SKM-1 treated with dmso at 0.1 percent for 144 hours (cell line): ENCODE measurements around the gene MYADM.

Experiments used
- DNase-seq: peaks from one replicate; lab custom pipeline; 2025; ENCODE audit not compliant: unreplicated experiment; lab: John Stamatoyannopoulos, UW

The MYADM gene

GRCh38 chr19:53910170-53910518 is 42.5 kb downstream of the MYADM start:
- DNase-seq: no peak

- DNase-seq: no peak
Observed at GRCh38 chr19:53912653-53913052, 45.0 kb downstream of the MYADM start.

GRCh38 chr19:53915000-53915399 is 47.3 kb downstream of the MYADM start:
- DNase-seq: no peak

GRCh38 chr19:53916004-53916403 is 48.3 kb downstream of the MYADM start:
- DNase-seq: no peak

- DNase-seq: no peak
Observed at GRCh38 chr19:53917356-53917755, 49.7 kb downstream of the MYADM start.
